Brain microvascular endothelial cell (primary cell): Measurements from ENCODE around the gene P3H4.
"Not testable (repeated sequence)": the region's sequence is repeated elsewhere in the genome, so short reads cannot be mapped to it uniquely, and the experiment has no call there.

Experiments used
- DNase-seq: peaks from one replicate; pipeline ENCODE4 v3.0.0-alpha.2; 2020
- H3K27ac ChIP-seq: fragments of 250-450 bp; sonication (Bioruptor Pico); 2 replicates; pipeline ENCODE4 v1.5.1; 2020; ENCODE audit warnings: mild to moderate bottlenecking, moderate library complexity
- H3K27me3 ChIP-seq: fragments of 250-450 bp; sonication (Bioruptor Pico); replicated peaks from 2 replicates; pipeline ENCODE4 v1.5.1; 2020; ENCODE audit warnings: mild to moderate bottlenecking
- H3K36me3 ChIP-seq: fragments of 250-450 bp; sonication (Bioruptor Pico); replicated peaks from 2 replicates; pipeline ENCODE4 v1.5.1; 2020; ENCODE audit warnings: mild to moderate bottlenecking
- H3K4me3 ChIP-seq: 2 replicates; pipeline ENCODE4 v1.5.1; 2011; ENCODE audit warnings: low read depth, mild to moderate bottlenecking, control low read depth, low read length, moderate library complexity
- CTCF ChIP-seq: IDR thresholded peaks from 2 replicates; pipeline ENCODE4 v1.5.1; 2011; ENCODE audit warnings: low read depth, mild to moderate bottlenecking, moderate library complexity, low read length, control low read depth, inconsistent platforms; ENCODE audit errors: missing control alignments
- in situ Hi-C: cut with HindIII; loops from 2 replicates; pipeline ENCODE4 v1.10.0; 2017; ENCODE audit warnings: low sequenced_read_pairs, low pct_ligation_motif_present

The P3H4 gene

GRCh38 chr17:41811549-41812380, at the start of gene P3H4:
Gene P3H4 (minus strand): TSS chr17:41811949. CDS start chr17:41811915, 34 bp downstream.
- DNase-seq: peak; percentile 63
- in situ Hi-C loops: no loop called here
- peak within 1 kb of the TSS; percentile 85 for H3K4me3 ChIP-seq
- H3K36me3 ChIP-seq: peaks cover 6% of the 10 kb centered on the region
- H3K27ac ChIP-seq: peak within 1 kb of the TSS; percentile 63
- no peaks in the 10 kb centered on the region for H3K27me3 ChIP-seq
- peak; percentile 61 for TF ChIP-seq CTCF

GRCh38 chr17:41860254-41860931, 48.6 kb upstream of the P3H4 start:
- H3K36me3 ChIP-seq: no peaks in the 10 kb centered on the region
- no peaks in the 10 kb centered on the region for H3K27me3 ChIP-seq
- no peak for TF ChIP-seq CTCF
- in situ Hi-C loops: no loop called here
- no peak for DNase-seq
- no peak overlapping the region for H3K4me3 ChIP-seq
- no peak overlapping the region for H3K27ac ChIP-seq

GRCh38 chr17:41851382-41851781, 39.6 kb upstream of the P3H4 start:
- peaks cover 11% of the 10 kb centered on the region for H3K36me3 ChIP-seq
- H3K4me3 ChIP-seq, H3K27ac ChIP-seq, DNase-seq, in situ Hi-C loops, H3K27me3 ChIP-seq: not testable (repeated sequence)

GRCh38 chr17:41849251-41849990, 37.7 kb upstream of the P3H4 start:
- no peak overlapping the region for H3K27ac ChIP-seq
- H3K27me3 ChIP-seq: no peaks in the 10 kb centered on the region
- TF ChIP-seq CTCF: no peak
- peaks cover 8% of the 10 kb centered on the region for H3K36me3 ChIP-seq
- H3K4me3 ChIP-seq: no peak overlapping the region
- no peak for DNase-seq
- in situ Hi-C loops: no loop called here

- TF ChIP-seq CTCF: no peak
- Histone ChIP-seq H3K4me3 (no peak overlapping the region), H3K27ac (no peak overlapping the region), H3K27me3 (no peaks in the 10 kb centered on the region), H3K36me3 (peaks cover 1% of the 10 kb centered on the region)
- in situ Hi-C loops: no loop called here
- no peak for DNase-seq
Measured at GRCh38 chr17:41848788-41849187, 37.0 kb upstream of the P3H4 start.

- in situ Hi-C loops: no loop called here
- no peak for DNase-seq
- TF ChIP-seq CTCF: no peak
- no peak overlapping the region for H3K27ac ChIP-seq
- no peak overlapping the region for H3K4me3 ChIP-seq
- no peaks in the 10 kb centered on the region for H3K27me3 ChIP-seq
- no peaks in the 10 kb centered on the region for H3K36me3 ChIP-seq
Measured at GRCh38 chr17:41844971-41845370, 33.2 kb upstream of the P3H4 start.

- in situ Hi-C loops, DNase-seq, H3K27me3 ChIP-seq: not testable (repeated sequence)
Measured at GRCh38 chr17:41840781-41841180, 29.0 kb upstream of the P3H4 start.

GRCh38 chr17:41839448-41839847, 27.7 kb upstream of the P3H4 start:
- H3K36me3 ChIP-seq, H3K27ac ChIP-seq, DNase-seq, H3K4me3 ChIP-seq, H3K27me3 ChIP-seq, in situ Hi-C loops: not testable (repeated sequence)

More at GRCh38 chr17:41840781-41841180, 29.0 kb upstream of the P3H4 start:
- not testable (repeated sequence) for H3K4me3 ChIP-seq, H3K27ac ChIP-seq, H3K36me3 ChIP-seq
